Lower lobe of right lung (tissue), 2 donors: Measurements from ENCODE around the gene SGSM1. TPM values are rescaled to one million over a fixed set of nuclear protein-coding genes. Genes with fewer than 3 reads are reported as not detected.
A peak's percentile ranks its signal among the peaks of the same experiment; 100 is the strongest.

Experiments
- ATAC-seq, 2 donors: fragments of 200-7000 bp; cut with Tn5 transposase; one replicate each; pipeline ENCODE4 v1.9.1; 2020 to 2022; ENCODE audit warnings: mild to moderate bottlenecking in 2 of 2, moderate library complexity in 2 of 2
- DNase-seq: peaks from one replicate; pipeline ENCODE4 v3.0.0-alpha.2; 2020
- H3K27ac ChIP-seq: fragments of 200-600 bp; one replicate; pipeline ENCODE4 v1.8.0; 2022
- H3K27me3 ChIP-seq: fragments of 200-600 bp; one replicate; pipeline ENCODE4 v1.8.0; 2022; ENCODE audit warnings: low read depth
- H3K36me3 ChIP-seq: fragments of 200-600 bp; one replicate; pipeline ENCODE4 v1.8.0; 2022; ENCODE audit warnings: mild to moderate bottlenecking
- H3K4me1 ChIP-seq: fragments of 200-600 bp; one replicate; pipeline ENCODE4 v1.8.0; 2022
- H3K4me3 ChIP-seq: fragments of 200-600 bp; one replicate; pipeline ENCODE4 v1.8.0; 2022; ENCODE audit warnings: mild to moderate bottlenecking
- H3K9me3 ChIP-seq: fragments of 200-600 bp; one replicate; pipeline ENCODE4 v1.8.0; 2022
- CTCF ChIP-seq: fragments of 200-600 bp; IDR thresholded peaks from one replicate; pipeline ENCODE4 v1.8.0; 2022; ENCODE audit warnings: antibody characterized with exemption, mild to moderate bottlenecking
- intact Hi-C: fragments of 100-400 bp; cut with DNase I; formaldehyde crosslinking; loops from one replicate; pipeline ENCODE4 v1.11.0; 2022
- total RNA-seq: library from RNA; stranded (reverse); fragmentation: NEBNext Ultra II Directional; extraction: Animal tissue kit (Norgen Biotek cat#: 25700); gene quantifications from one replicate; pipeline ENCODE4 v1.2.1, GENCODE V29; 2021
- donor health status: DM: no; HTN: yes; CAD: no; lungs with severe emphysema.

The SGSM1 gene
- total RNA-seq, 1 donor from 2014 or later, result 2.9 TPM

GRCh38 chr22:24826710-24827285, 20.8 kb downstream of the SGSM1 start:
- Histone ChIP-seq H3K27ac (no peak overlapping the region), H3K27me3 (no peaks in the 10 kb centered on the region), H3K4me3 (no peak overlapping the region), H3K9me3 (no peaks in the 10 kb centered on the region), H3K4me1 (no peaks in the 10 kb centered on the region), H3K36me3 (no peaks in the 10 kb centered on the region)
- TF ChIP-seq CTCF, result no peak
- ATAC-seq (no peak), DNase-seq (no peak)
- intact Hi-C loops, result no loop called here

- intact Hi-C loops, result no loop called here
- no peaks in the 10 kb centered on the region for H3K36me3 ChIP-seq
- no peak overlapping the region for H3K27ac ChIP-seq
- H3K27me3 ChIP-seq, result no peaks in the 10 kb centered on the region
- DNase-seq, result peak; percentile 70
- H3K4me3 ChIP-seq, result no peak overlapping the region
- peak; percentile 86 to 90 for ATAC-seq
- no peak for TF ChIP-seq CTCF
- no peaks in the 10 kb centered on the region for H3K9me3 ChIP-seq
- no peaks in the 10 kb centered on the region for H3K4me1 ChIP-seq
Measured at GRCh38 chr22:24827296-24827695, 21.3 kb downstream of the SGSM1 start.

GRCh38 chr22:24830205-24830979, 24.4 kb downstream of the SGSM1 start:
- Histone ChIP-seq H3K36me3 (no peaks in the 10 kb centered on the region), H3K9me3 (no peaks in the 10 kb centered on the region), H3K27me3 (no peaks in the 10 kb centered on the region), H3K4me3 (no peak overlapping the region), H3K4me1 (no peaks in the 10 kb centered on the region), H3K27ac (no peak overlapping the region)
- intact Hi-C loops, result no loop called here
- ATAC-seq (no peak), DNase-seq (no peak)
- no peak for TF ChIP-seq CTCF

- H3K4me1 ChIP-seq, result no peaks in the 10 kb centered on the region
- ATAC-seq (no peak), DNase-seq (no peak)
- no peaks in the 10 kb centered on the region for H3K36me3 ChIP-seq
- no peak for TF ChIP-seq CTCF
- no peak overlapping the region for H3K4me3 ChIP-seq
- H3K9me3 ChIP-seq, result no peaks in the 10 kb centered on the region
- intact Hi-C loops, result no loop called here
- no peak overlapping the region for H3K27ac ChIP-seq
- H3K27me3 ChIP-seq, result no peaks in the 10 kb centered on the region
Measured at GRCh38 chr22:24831687-24832086, 25.7 kb downstream of the SGSM1 start.

- no peaks in the 10 kb centered on the region for H3K36me3 ChIP-seq
- no peak for TF ChIP-seq CTCF
- ATAC-seq (no peak), DNase-seq (no peak)
- no peaks in the 10 kb centered on the region for H3K9me3 ChIP-seq
- H3K27ac ChIP-seq, result no peak overlapping the region
- H3K4me1 ChIP-seq, result no peaks in the 10 kb centered on the region
- H3K27me3 ChIP-seq, result no peaks in the 10 kb centered on the region
- H3K4me3 ChIP-seq, result no peak overlapping the region
- intact Hi-C loops, result no loop called here
Measured at GRCh38 chr22:24833881-24834495, 28.0 kb downstream of the SGSM1 start.
